GM13977 (cell line): ENCODE measurements around the gene CARNS1.

Experiments used
- DNase-seq: peaks from one replicate; pipeline ENCODE4 v3.0.0; 2012; ENCODE audit warnings: low spot score
- CTCF ChIP-seq: IDR thresholded peaks from 2 replicates; pipeline ENCODE4 v1.5.1; 2012; ENCODE audit warnings: mild to moderate bottlenecking, control low read depth; ENCODE audit not compliant: insufficient read depth; ENCODE audit errors: extremely low read depth, missing control alignments
- in situ Hi-C: fragments of 300-500 bp; cut with MboI; formaldehyde crosslinking; loops from one replicate; pipeline ENCODE4 v1.12.0; 2022; ENCODE audit warnings: low sequenced_read_pairs, low pct_unique_long_range_greater_than_20kb, mixed read lengths, inconsistent platforms; ENCODE audit not compliant: unreplicated experiment

CARNS1 gene

GRCh38 chr11:67406420-67406968, 9.0 kb upstream of the CARNS1 start:
- TF ChIP-seq CTCF, result no peak
- DNase-seq, result no peak
- in situ Hi-C loops, result loop anchor here (10.0 kb wide), 1 partner anchor 58 kb away; the partner anchor contains the start of gene TMEM134

GRCh38 chr11:67406969-67407687, 8.3 kb upstream of the CARNS1 start:
- no peak for DNase-seq
- no peak for TF ChIP-seq CTCF

GRCh38 chr11:67407688-67408163, 7.8 kb upstream of the CARNS1 start:
- no peak for TF ChIP-seq CTCF
- no peak for DNase-seq
- in situ Hi-C loops, result loop anchor here (10.0 kb wide), 1 partner anchor 57 kb away; the partner anchor contains the start of gene TMEM134

More at GRCh38 chr11:67406969-67407687, 8.3 kb upstream of the CARNS1 start:
- in situ Hi-C loops, result loop anchor here (10.0 kb wide), 1 partner anchor 58 kb away; the partner anchor contains the start of gene TMEM134

GRCh38 chr11:67408437-67409200, 6.9 kb upstream of the CARNS1 start:
- in situ Hi-C loops, result loop anchor here (10.0 kb wide), 1 partner anchor 56 kb away; the partner anchor contains the start of gene TMEM134
- no peak for DNase-seq
- no peak for TF ChIP-seq CTCF

- no peak for TF ChIP-seq CTCF
- DNase-seq, result peak; percentile 86
- in situ Hi-C loops, result loop anchor here (10.0 kb wide), 1 partner anchor 56 kb away; the partner anchor contains the start of gene TMEM134
Measured at GRCh38 chr11:67409261-67409666, 6.2 kb upstream of the CARNS1 start.

GRCh38 chr11:67409781-67410368, 5.6 kb upstream of the CARNS1 start:
- TF ChIP-seq CTCF, result no peak
- no peak for DNase-seq
- in situ Hi-C loops, result loop anchor here (10.0 kb wide), 1 partner anchor 55 kb away; the partner anchor contains the start of gene TMEM134
